Liver (tissue), 3 donors: ENCODE measurements around the gene TNRC6B.

Experiments used
- JUND ChIP-seq, 2 donors: IDR thresholded peaks; 2 replicates each; pipeline ENCODE4 v1.6.1; 2016; ENCODE audit warnings: antibody characterized with exemption in 2 of 2
- MAX ChIP-seq: IDR thresholded peaks from 2 replicates; pipeline ENCODE4 v1.6.1; 2016; ENCODE audit warnings: antibody characterized with exemption
- TF ChIP-seq, protein P1 (sequence below): fragments of 150-350 bp; IDR thresholded peaks from 2 replicates; pipeline ENCODE4 v1.5.1; 2017; ENCODE audit warnings: improper control_type of control experiment, low read depth, low read length; ENCODE audit not compliant: missing input control
- donor health status: healthy.
- donor health status: healthy.

DNA sequence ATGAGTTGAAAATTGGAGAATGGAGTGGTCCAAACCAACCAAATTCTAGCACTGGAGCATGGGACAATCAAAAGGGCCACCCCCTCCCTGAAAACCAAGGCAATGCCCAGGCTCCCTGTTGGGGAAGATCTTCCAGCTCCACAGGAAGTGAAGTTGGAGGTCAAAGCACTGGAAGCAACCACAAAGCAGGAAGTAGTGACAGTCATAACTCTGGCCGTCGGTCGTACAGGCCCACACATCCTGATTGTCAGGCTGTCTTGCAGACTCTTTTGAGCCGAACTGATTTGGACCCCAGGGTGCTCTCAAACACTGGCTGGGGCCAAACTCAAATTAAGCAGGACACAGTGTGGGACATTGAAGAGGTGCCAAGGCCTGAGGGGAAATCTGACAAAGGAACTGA is 88.1 kb downstream of the TNRC6B start:
- TF ChIP-seq JUND (IDR thresholded peaks at IDR 0.05) = no peak
- TF ChIP-seq, protein P1, sequence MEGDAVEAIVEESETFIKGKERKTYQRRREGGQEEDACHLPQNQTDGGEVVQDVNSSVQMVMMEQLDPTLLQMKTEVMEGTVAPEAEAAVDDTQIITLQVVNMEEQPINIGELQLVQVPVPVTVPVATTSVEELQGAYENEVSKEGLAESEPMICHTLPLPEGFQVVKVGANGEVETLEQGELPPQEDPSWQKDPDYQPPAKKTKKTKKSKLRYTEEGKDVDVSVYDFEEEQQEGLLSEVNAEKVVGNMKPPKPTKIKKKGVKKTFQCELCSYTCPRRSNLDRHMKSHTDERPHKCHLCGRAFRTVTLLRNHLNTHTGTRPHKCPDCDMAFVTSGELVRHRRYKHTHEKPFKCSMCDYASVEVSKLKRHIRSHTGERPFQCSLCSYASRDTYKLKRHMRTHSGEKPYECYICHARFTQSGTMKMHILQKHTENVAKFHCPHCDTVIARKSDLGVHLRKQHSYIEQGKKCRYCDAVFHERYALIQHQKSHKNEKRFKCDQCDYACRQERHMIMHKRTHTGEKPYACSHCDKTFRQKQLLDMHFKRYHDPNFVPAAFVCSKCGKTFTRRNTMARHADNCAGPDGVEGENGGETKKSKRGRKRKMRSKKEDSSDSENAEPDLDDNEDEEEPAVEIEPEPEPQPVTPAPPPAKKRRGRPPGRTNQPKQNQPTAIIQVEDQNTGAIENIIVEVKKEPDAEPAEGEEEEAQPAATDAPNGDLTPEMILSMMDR = no peak
- no peak for TF ChIP-seq MAX
